Measurements from ENCODE around the gene AIG1. TPM values are rescaled to one million over a fixed set of nuclear protein-coding genes. Genes with fewer than 3 reads are reported as not detected.
"Not testable (repeated sequence)": the region's sequence is repeated elsewhere in the genome, so short reads cannot be mapped to it uniquely, and the experiment has no call there.

The AIG1 gene
- total RNA-seq, 2 donors from 2014 or later, result 32.9 to 53.6 TPM

- peaks cover 3% of the 10 kb centered on the region in 2 donors for H3K4me1 ChIP-seq (ENCODE audit: control insufficient read depth in 1 of 2, low read depth in 2 of 2)
- H3K36me3 ChIP-seq, result peaks cover 3% of the 10 kb centered on the region
- no peak overlapping the region for H3K4me3 ChIP-seq
- H3K27ac ChIP-seq, result no peak overlapping the region
- no peak for DNase-seq (ENCODE audit: low spot score)
- H3K9me3 ChIP-seq, result no peaks in the 10 kb centered on the region
- no peaks in the 10 kb centered on the region for H3K27me3 ChIP-seq (replicated peaks; ENCODE audit: insufficient read depth)
- no peak for ATAC-seq (ENCODE audit: insufficient number of reproducible peaks, low FRiP score, low read depth)
- TF ChIP-seq CTCF (IDR thresholded peaks at IDR 0.05), result no peak
Measured at GRCh38 chr6:143333749-143334520, 273.2 kb downstream of the AIG1 start.

DNA sequence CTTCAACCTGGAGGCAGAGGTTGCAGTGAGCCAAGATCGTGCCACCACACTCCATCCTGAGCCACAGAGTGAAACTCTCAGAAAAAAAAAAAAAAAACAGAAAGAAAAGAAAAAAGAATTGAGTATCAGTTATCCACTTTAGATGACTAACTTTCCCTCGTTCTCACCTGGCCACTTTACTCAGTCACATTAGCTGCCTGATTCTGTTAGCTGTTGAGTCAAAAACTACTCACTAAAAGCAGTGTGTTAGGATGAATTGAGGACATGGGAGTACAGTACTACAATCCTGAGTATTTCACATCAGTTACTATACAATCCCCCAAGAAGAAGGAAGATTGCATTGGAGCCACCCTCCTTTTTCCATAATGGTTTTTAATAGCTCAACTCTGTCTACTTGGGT lies 275.2 kb downstream of the AIG1 start:
- ATAC-seq (ENCODE audit: insufficient number of reproducible peaks, low FRiP score, low read depth), result no peak
- no peaks in the 10 kb centered on the region for H3K27me3 ChIP-seq (replicated peaks; ENCODE audit: insufficient read depth)
- no peak for DNase-seq (ENCODE audit: low spot score)
- H3K4me1 ChIP-seq (ENCODE audit: control insufficient read depth in 1 of 2, low read depth in 2 of 2), result peaks cover 3 to 6% of the 10 kb centered on the region in 2 donors
- H3K27ac ChIP-seq, result no peak overlapping the region
- no peaks in the 10 kb centered on the region for H3K9me3 ChIP-seq
- TF ChIP-seq CTCF (IDR thresholded peaks at IDR 0.05), result no peak
- H3K36me3 ChIP-seq, result peaks cover 3% of the 10 kb centered on the region
- no peak overlapping the region for H3K4me3 ChIP-seq

DNA sequence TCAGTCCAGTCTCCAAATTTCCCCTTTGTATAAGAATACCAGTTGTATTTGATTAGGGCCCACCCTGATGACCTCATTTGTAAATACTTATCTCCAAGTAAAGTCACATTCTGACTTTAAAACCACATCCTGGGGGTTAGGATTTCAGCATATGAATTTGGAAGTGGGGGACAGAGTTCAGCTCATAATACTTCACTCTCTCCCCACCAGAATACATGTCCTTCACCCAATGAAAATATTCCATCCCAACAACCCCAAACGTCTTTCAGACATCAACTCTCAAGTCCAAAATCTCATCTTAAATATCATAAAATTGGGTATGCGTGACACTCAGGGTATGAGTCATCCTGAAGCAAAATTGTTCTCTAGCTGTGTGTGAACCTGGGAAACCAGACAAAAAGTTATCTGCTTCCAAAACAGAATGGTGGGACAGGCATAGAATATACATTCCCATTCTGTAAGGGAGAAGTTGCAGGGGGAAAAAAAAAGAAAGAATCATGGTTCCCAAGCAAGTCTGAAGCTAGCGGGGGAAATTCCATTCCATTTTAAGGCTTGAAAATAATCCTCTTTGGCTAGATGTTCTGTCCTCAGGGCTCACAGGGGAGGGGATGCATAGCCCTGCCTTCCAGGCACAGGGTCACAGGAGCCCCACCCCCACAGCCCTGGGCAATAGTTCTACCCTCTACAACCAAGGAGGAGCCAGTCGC lies 275.9 kb downstream of the AIG1 start:
- Histone ChIP-seq H3K27ac (no peak overlapping the region), H3K9me3 (no peaks in the 10 kb centered on the region), H3K4me1 (ENCODE audit: control insufficient read depth in 1 of 2, low read depth in 2 of 2) (peaks cover 3 to 6% of the 10 kb centered on the region in 2 donors), H3K27me3 (replicated peaks; ENCODE audit: insufficient read depth) (no peaks in the 10 kb centered on the region), H3K4me3 (no peak overlapping the region), H3K36me3 (peaks cover 3% of the 10 kb centered on the region)
- no peak for ATAC-seq (ENCODE audit: insufficient number of reproducible peaks, low FRiP score, low read depth)
- no peak for DNase-seq (ENCODE audit: low spot score)
- no peak for TF ChIP-seq CTCF (IDR thresholded peaks at IDR 0.05)

DNA sequence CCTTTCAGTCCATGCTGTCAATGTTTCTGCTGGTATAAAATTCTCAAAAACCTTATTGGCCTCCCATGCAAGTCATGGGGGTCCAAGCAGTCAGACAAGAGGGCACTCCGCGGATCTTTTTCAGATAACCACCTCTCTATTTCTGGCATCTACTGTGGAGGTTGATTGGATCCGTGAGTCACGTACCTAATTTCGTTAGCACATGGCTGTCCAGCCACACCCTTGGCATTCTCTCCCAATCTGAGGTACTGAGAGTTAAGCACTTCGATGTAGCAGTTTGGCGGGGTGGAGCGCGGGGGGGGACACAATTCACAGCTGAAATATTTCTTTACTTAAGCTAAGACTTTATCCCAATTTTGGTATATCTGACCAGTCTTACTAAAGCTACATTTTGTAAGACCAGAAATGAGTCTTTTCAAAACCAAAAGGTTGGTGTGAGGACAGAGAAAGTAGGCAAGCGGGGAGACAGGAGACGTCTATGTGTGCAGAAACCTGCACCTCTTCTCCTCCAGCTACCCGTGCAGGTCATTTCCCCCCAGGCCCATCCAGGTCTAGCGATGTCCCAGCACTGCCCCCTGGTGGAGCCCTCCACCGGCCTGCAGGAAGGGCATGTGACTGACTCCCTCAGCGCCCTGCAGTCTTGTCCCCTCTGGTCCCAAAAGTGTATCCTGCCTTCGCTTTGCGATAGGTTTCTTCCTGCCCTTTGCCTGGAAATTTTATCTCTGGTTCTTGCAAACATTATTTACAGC lies 276.7 kb downstream of the AIG1 start:
- Histone ChIP-seq H3K36me3 (peaks cover 3% of the 10 kb centered on the region), H3K4me3 (no peak overlapping the region), H3K4me1 (ENCODE audit: control insufficient read depth in 1 of 2, low read depth in 2 of 2) (peaks cover 3 to 6% of the 10 kb centered on the region in 2 donors), H3K27ac (no peak overlapping the region), H3K9me3 (no peaks in the 10 kb centered on the region), H3K27me3 (replicated peaks; ENCODE audit: insufficient read depth) (no peaks in the 10 kb centered on the region)
- TF ChIP-seq CTCF (IDR thresholded peaks at IDR 0.05), result peak; percentile 32
- ATAC-seq (ENCODE audit: insufficient number of reproducible peaks, low FRiP score, low read depth), result no peak
- no peak for DNase-seq (ENCODE audit: low spot score)

- Histone ChIP-seq H3K27me3 (replicated peaks; ENCODE audit: insufficient read depth) (no peaks in the 10 kb centered on the region), H3K4me3 (no peak overlapping the region), H3K4me1 (ENCODE audit: control insufficient read depth in 1 of 2, low read depth in 2 of 2) (peaks cover 3 to 6% of the 10 kb centered on the region in 2 donors), H3K27ac (no peak overlapping the region), H3K9me3 (no peaks in the 10 kb centered on the region), H3K36me3 (no peaks in the 10 kb centered on the region)
- ATAC-seq (ENCODE audit: insufficient number of reproducible peaks, low FRiP score, low read depth), result no peak
- no peak for DNase-seq (ENCODE audit: low spot score)
- TF ChIP-seq CTCF (IDR thresholded peaks at IDR 0.05), result no peak
Measured at GRCh38 chr6:143339223-143339622, 278.5 kb downstream of the AIG1 start.

- not testable (repeated sequence) for H3K36me3 ChIP-seq; H3K27ac ChIP-seq; DNase-seq (ENCODE audit: low spot score); H3K4me1 ChIP-seq (ENCODE audit: control insufficient read depth in 1 of 2, low read depth in 2 of 2); H3K27me3 ChIP-seq (replicated peaks; ENCODE audit: insufficient read depth); H3K9me3 ChIP-seq; ATAC-seq (ENCODE audit: insufficient number of reproducible peaks, low FRiP score, low read depth); H3K4me3 ChIP-seq
Measured at GRCh38 chr6:143345477-143345876, 284.8 kb downstream of the AIG1 start.

All from thoracic aorta (tissue), 2 donors.